IPS-20b (cell line): ENCODE measurements around the gene SYF2.

Source experiments
- H3K27ac ChIP-seq: one replicate; pipeline ENCODE4 v1.5.1; 2013; ENCODE audit warnings: low read length
- H3K27me3 ChIP-seq: 2 replicates; pipeline ENCODE4 v1.6.1; 2013; ENCODE audit warnings: mild to moderate bottlenecking, low read length, inconsistent platforms; ENCODE audit not compliant: insufficient read depth
- H3K36me3 ChIP-seq: 2 replicates; pipeline ENCODE4 v1.6.1; 2013; ENCODE audit warnings: low read depth, mild to moderate bottlenecking, inconsistent platforms, low read length, moderate library complexity; ENCODE audit not compliant: insufficient read depth
- H3K4me1 ChIP-seq: 2 replicates; pipeline ENCODE4 v1.6.1; 2013; ENCODE audit warnings: mild to moderate bottlenecking, control low read depth, inconsistent platforms, low read length, moderate library complexity; ENCODE audit not compliant: insufficient read depth
- H3K4me3 ChIP-seq: 2 replicates; pipeline ENCODE4 v1.5.1; 2013; ENCODE audit warnings: mild to moderate bottlenecking, low read length, inconsistent platforms
- H3K9ac ChIP-seq: 2 replicates; pipeline ENCODE4 v1.6.1; 2013; ENCODE audit warnings: low read depth, mild to moderate bottlenecking, inconsistent platforms, low read length, moderate library complexity
- H3K9me3 ChIP-seq: 2 replicates; pipeline ENCODE4 v1.6.1; 2013; ENCODE audit warnings: mild to moderate bottlenecking, low read depth, low read length, inconsistent platforms; ENCODE audit not compliant: insufficient read depth

The SYF2 gene

GRCh38 chr1:25199819-25200620 is 32.3 kb downstream of the SYF2 start:
- H3K9ac ChIP-seq: no peak overlapping the region
- H3K4me1 ChIP-seq: peaks cover 5% of the 10 kb centered on the region; the same call in 1 of the 2 replicates
- no peak overlapping the region for H3K27ac ChIP-seq
- H3K4me3 ChIP-seq: no peak overlapping the region
- no peaks in the 10 kb centered on the region for H3K36me3 ChIP-seq
- no peaks in the 10 kb centered on the region for H3K27me3 ChIP-seq
- no peaks in the 10 kb centered on the region for H3K9me3 ChIP-seq

- no peak overlapping the region for H3K4me3 ChIP-seq
- H3K9ac ChIP-seq: no peak overlapping the region
Observed at GRCh38 chr1:25198663-25199252, 33.5 kb downstream of the SYF2 start.

GRCh38 chr1:25197982-25198662 is 34.2 kb downstream of the SYF2 start:
- H3K36me3 ChIP-seq: no peaks in the 10 kb centered on the region
- H3K9me3 ChIP-seq: no peaks in the 10 kb centered on the region
- H3K27me3 ChIP-seq: no peaks in the 10 kb centered on the region
- no peak overlapping the region for H3K9ac ChIP-seq
- no peaks in the 10 kb centered on the region for H3K4me1 ChIP-seq
- H3K4me3 ChIP-seq: no peak overlapping the region
- H3K27ac ChIP-seq: no peak overlapping the region

More at GRCh38 chr1:25198663-25199252, 33.5 kb downstream of the SYF2 start:
- no peaks in the 10 kb centered on the region for H3K36me3 ChIP-seq
- H3K27ac ChIP-seq: no peak overlapping the region
- H3K9me3 ChIP-seq: no peaks in the 10 kb centered on the region
- peaks cover under 1% of the 10 kb centered on the region; the same call in 1 of the 2 replicates for H3K4me1 ChIP-seq
- H3K27me3 ChIP-seq: no peaks in the 10 kb centered on the region

- Histone ChIP-seq H3K27me3 (no peaks in the 10 kb centered on the region), H3K4me3 (no peak overlapping the region), H3K9me3 (no peaks in the 10 kb centered on the region), H3K4me1 (no peaks in the 10 kb centered on the region), H3K27ac (no peak overlapping the region), H3K36me3 (no peaks in the 10 kb centered on the region), H3K9ac (no peak overlapping the region)
Observed at GRCh38 chr1:25197235-25197975, 34.9 kb downstream of the SYF2 start.

- H3K9ac ChIP-seq: no peak overlapping the region
- H3K9me3 ChIP-seq: no peaks in the 10 kb centered on the region
- H3K27me3 ChIP-seq: no peaks in the 10 kb centered on the region
- H3K4me3 ChIP-seq: no peak overlapping the region
- no peaks in the 10 kb centered on the region for H3K4me1 ChIP-seq
- H3K36me3 ChIP-seq: no peaks in the 10 kb centered on the region
- no peak overlapping the region for H3K27ac ChIP-seq
Observed at GRCh38 chr1:25196830-25197229, 35.5 kb downstream of the SYF2 start.

GRCh38 chr1:25195835-25196234 is 36.5 kb downstream of the SYF2 start:
- no peaks in the 10 kb centered on the region for H3K27me3 ChIP-seq
- H3K9ac ChIP-seq: no peak overlapping the region
- H3K4me1 ChIP-seq: no peaks in the 10 kb centered on the region
- H3K4me3 ChIP-seq: no peak overlapping the region
- H3K36me3 ChIP-seq: no peaks in the 10 kb centered on the region
- no peak overlapping the region for H3K27ac ChIP-seq
- H3K9me3 ChIP-seq: no peaks in the 10 kb centered on the region

- H3K36me3 ChIP-seq: no peaks in the 10 kb centered on the region
- H3K4me3 ChIP-seq: no peak overlapping the region
- H3K27ac ChIP-seq: no peak overlapping the region
- H3K27me3 ChIP-seq: no peaks in the 10 kb centered on the region
- no peaks in the 10 kb centered on the region for H3K4me1 ChIP-seq
- no peaks in the 10 kb centered on the region for H3K9me3 ChIP-seq
- H3K9ac ChIP-seq: no peak overlapping the region
Observed at GRCh38 chr1:25194572-25195020, 37.7 kb downstream of the SYF2 start.

- Histone ChIP-seq H3K4me3 (no peak overlapping the region), H3K9ac (no peak overlapping the region), H3K9me3 (no peaks in the 10 kb centered on the region), H3K4me1 (no peaks in the 10 kb centered on the region), H3K27ac (no peak overlapping the region), H3K36me3 (no peaks in the 10 kb centered on the region), H3K27me3 (no peaks in the 10 kb centered on the region)
Observed at GRCh38 chr1:25194054-25194453, 38.2 kb downstream of the SYF2 start.

GRCh38 chr1:25193229-25193628 is 39.1 kb downstream of the SYF2 start:
- H3K9me3 ChIP-seq: no peaks in the 10 kb centered on the region
- H3K36me3 ChIP-seq: no peaks in the 10 kb centered on the region
- no peak overlapping the region for H3K9ac ChIP-seq
- no peaks in the 10 kb centered on the region for H3K4me1 ChIP-seq
- H3K4me3 ChIP-seq: no peak overlapping the region
- H3K27me3 ChIP-seq: no peaks in the 10 kb centered on the region
- H3K27ac ChIP-seq: no peak overlapping the region

GRCh38 chr1:25192154-25192553 is 40.1 kb downstream of the SYF2 start:
- no peak overlapping the region for H3K27ac ChIP-seq
- H3K4me1 ChIP-seq: no peaks in the 10 kb centered on the region
- H3K27me3 ChIP-seq: no peaks in the 10 kb centered on the region
- H3K9me3 ChIP-seq: no peaks in the 10 kb centered on the region
- no peaks in the 10 kb centered on the region for H3K36me3 ChIP-seq
- no peak overlapping the region for H3K4me3 ChIP-seq
- no peak overlapping the region for H3K9ac ChIP-seq

- Histone ChIP-seq H3K27ac (no peak overlapping the region), H3K4me3 (no peak overlapping the region), H3K9ac (no peak overlapping the region), H3K9me3 (no peaks in the 10 kb centered on the region), H3K36me3 (no peaks in the 10 kb centered on the region), H3K4me1 (no peaks in the 10 kb centered on the region), H3K27me3 (no peaks in the 10 kb centered on the region)
Observed at GRCh38 chr1:25190260-25190659, 42.0 kb downstream of the SYF2 start.
